ENCODE data around the gene NAA80. TPM values are rescaled to one million over a fixed set of nuclear protein-coding genes. Genes with fewer than 3 reads are reported as not detected.

Gene NAA80
- total and polyA plus RNA-seq, 9 donors, result 5.1 to 8.3 (median 6.1) TPM

DNA sequence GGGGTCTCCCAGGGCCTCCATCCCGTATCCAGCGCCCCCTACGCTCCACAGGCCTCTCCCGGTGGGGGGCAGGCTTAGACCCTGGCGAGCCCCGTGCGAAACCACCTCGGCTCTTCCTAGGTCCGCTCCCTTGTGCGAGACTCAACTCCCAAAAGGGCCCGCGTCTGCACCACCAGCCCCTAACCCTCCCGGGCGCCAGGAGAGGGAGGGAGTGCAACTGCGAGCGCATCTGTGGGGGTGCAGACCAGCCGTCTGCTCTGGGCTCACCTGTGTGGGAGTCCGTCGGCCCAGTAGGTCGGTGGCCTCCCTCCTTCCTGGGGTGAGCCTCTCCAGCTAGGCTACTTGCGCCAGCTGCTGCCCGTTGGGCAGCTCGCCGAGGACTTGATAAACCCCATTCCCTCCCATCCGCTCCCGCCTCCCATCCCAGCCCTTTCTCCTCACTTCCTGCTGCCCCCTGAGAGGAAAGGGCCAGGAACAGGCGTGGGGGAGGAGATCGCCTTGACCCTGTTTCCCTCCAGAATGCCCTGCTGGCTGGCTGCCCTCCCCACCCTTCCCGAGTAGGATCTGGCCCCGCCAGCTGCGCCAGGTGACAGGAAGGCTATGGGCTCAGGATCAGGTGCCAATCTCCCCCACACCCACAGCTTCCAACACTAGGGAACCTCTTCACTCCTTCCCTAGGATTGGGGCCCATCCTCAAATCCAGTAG lies 23.3 kb upstream of the NAA80 start, which contains the start of gene HYAL2:
Gene HYAL2 (minus strand): TSS at position 360 of the 706 bp plus-strand sequence. CDS start 2,256 bp downstream, outside the sequence.
- 29% methylated on average over 11 of the region's 31 CpGs for WGBS (ENCODE audit: insufficient coverage)
- Histone ChIP-seq H3K27me3 (ENCODE audit: control insufficient read depth, insufficient read depth, low read length) (no peaks in the 10 kb centered on the region), H3K4me3 (ENCODE audit: low read length) (peak within 1 kb of the TSS; percentile 74), H3K9me3 (replicated peaks; ENCODE audit: control insufficient read depth, low read depth, low read length) (no peaks in the 10 kb centered on the region), H3K27ac (ENCODE audit: low read length) (peak within 1 kb of the TSS; percentile 96), H3K4me1 (ENCODE audit: control insufficient read depth, insufficient read depth, low read length) (peaks cover 73% of the 10 kb centered on the region), H3K36me3 (ENCODE audit: control insufficient read depth, insufficient read depth, low read length) (peaks cover 40% of the 10 kb centered on the region)
- peak; percentile 51 for DNase-seq

DNA sequence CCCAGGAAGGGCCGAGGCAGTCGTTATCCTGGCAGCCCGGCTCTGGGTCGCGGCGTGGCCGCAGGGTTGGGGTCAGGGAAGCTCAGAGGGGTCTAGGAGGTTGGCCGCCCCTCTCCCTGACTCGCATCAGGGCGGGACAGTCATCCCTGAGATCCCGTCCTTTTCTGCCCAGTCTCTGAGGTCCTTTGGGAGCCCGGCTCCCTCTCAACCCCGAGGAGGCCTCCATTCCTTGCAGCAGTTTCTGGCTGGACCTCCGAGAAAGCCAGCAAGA lies 22.8 kb upstream of the NAA80 start:
- H3K36me3 ChIP-seq (ENCODE audit: control insufficient read depth, insufficient read depth, low read length), result peaks cover 44% of the 10 kb centered on the region
- DNase-seq, result no peak
- 1% methylated on average over 13 of the region's 14 CpGs for WGBS (ENCODE audit: insufficient coverage)
- no peaks in the 10 kb centered on the region for H3K27me3 ChIP-seq (ENCODE audit: control insufficient read depth, insufficient read depth, low read length)
- peak overlapping the region; percentile 74 for H3K4me3 ChIP-seq (ENCODE audit: low read length)
- peak overlapping the region; percentile 96 for H3K27ac ChIP-seq (ENCODE audit: low read length)
- H3K9me3 ChIP-seq (replicated peaks; ENCODE audit: control insufficient read depth, low read depth, low read length), result no peaks in the 10 kb centered on the region
- H3K4me1 ChIP-seq (ENCODE audit: control insufficient read depth, insufficient read depth, low read length), result peaks cover 73% of the 10 kb centered on the region

DNA sequence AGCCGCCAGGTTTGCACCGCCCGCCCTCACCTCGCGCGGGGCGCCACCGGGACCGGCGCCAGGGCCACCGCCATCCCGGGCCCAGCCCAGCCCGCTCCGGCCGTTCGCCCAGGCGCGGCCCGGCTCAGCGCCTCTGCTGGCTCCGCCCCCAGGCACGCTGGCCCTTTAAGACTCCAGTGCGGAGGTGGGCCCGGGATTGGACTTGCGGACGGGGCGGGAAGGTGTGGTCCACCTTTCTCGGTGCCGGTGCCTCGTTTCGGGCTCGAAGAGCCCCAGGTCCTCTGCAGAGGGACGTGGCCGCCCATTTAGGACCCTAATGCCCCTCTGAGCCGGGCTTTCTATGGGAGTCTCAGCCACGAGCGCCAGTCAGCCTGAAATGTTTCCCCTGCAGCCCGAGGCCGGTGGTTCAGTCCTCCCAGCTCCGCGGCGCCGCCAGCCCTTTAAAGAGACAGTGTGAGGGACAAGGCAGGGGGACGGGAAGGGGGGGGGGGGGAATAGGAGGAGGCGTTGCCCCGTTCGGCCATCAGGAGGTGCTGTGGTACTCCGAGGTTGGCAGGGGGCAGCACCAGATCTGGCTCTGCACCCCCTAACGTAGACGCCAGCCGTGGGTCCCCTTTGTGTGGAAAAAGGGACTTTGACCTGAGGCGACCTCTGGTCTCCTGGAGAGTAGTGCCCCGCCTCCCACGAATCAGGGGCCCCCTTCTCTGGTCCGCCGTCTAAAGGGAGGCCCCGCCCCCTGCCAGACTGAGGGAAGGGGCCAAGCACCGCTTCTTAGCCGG lies 22.3 kb upstream of the NAA80 start:
- under 1% methylated on average over 41 of the region's 59 CpGs for WGBS (ENCODE audit: insufficient coverage)
- H3K4me3 ChIP-seq (ENCODE audit: low read length), result peak overlapping the region; percentile 74
- H3K4me1 ChIP-seq (ENCODE audit: control insufficient read depth, insufficient read depth, low read length), result peaks cover 70% of the 10 kb centered on the region
- DNase-seq, result peak; percentile 96
- H3K27me3 ChIP-seq (ENCODE audit: control insufficient read depth, insufficient read depth, low read length), result no peaks in the 10 kb centered on the region
- no peaks in the 10 kb centered on the region for H3K9me3 ChIP-seq (replicated peaks; ENCODE audit: control insufficient read depth, low read depth, low read length)
- peak overlapping the region; percentile 96 for H3K27ac ChIP-seq (ENCODE audit: low read length)
- H3K36me3 ChIP-seq (ENCODE audit: control insufficient read depth, insufficient read depth, low read length), result peaks cover 50% of the 10 kb centered on the region

DNA sequence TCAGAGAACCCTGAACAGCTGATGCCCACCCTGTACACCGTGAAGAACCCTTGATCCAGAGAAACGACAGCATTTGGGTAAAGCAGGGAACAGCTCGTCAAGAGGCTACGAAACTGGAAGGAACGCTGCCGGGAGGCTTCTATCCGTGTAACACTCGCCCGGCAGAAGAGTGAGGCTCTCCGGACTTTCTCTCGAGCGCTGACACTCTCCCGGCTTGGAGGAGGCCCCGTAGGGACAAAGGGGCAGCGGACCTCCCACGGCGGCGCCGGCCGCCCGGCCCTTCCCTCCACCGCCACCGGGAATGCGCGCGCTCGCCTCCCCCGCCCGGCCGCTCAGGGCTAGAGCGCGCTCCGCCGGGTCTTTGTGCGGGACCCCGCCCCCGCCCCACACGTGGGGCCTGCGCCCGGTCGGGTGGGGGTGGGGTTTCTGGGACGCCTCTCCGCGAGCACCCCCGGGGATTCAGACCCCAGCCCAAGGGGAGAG lies 21.7 kb upstream of the NAA80 start:
- H3K27ac ChIP-seq (ENCODE audit: low read length), result peak overlapping the region; percentile 96
- no peaks in the 10 kb centered on the region for H3K9me3 ChIP-seq (replicated peaks; ENCODE audit: control insufficient read depth, low read depth, low read length)
- H3K4me1 ChIP-seq (ENCODE audit: control insufficient read depth, insufficient read depth, low read length), result peaks cover 70% of the 10 kb centered on the region
- H3K4me3 ChIP-seq (ENCODE audit: low read length), result peak overlapping the region; percentile 74
- WGBS (ENCODE audit: insufficient coverage), result 0% methylated on average over 23 of the region's 45 CpGs
- H3K36me3 ChIP-seq (ENCODE audit: control insufficient read depth, insufficient read depth, low read length), result peaks cover 51% of the 10 kb centered on the region
- no peaks in the 10 kb centered on the region for H3K27me3 ChIP-seq (ENCODE audit: control insufficient read depth, insufficient read depth, low read length)
- DNase-seq, result peak; percentile 92

DNA sequence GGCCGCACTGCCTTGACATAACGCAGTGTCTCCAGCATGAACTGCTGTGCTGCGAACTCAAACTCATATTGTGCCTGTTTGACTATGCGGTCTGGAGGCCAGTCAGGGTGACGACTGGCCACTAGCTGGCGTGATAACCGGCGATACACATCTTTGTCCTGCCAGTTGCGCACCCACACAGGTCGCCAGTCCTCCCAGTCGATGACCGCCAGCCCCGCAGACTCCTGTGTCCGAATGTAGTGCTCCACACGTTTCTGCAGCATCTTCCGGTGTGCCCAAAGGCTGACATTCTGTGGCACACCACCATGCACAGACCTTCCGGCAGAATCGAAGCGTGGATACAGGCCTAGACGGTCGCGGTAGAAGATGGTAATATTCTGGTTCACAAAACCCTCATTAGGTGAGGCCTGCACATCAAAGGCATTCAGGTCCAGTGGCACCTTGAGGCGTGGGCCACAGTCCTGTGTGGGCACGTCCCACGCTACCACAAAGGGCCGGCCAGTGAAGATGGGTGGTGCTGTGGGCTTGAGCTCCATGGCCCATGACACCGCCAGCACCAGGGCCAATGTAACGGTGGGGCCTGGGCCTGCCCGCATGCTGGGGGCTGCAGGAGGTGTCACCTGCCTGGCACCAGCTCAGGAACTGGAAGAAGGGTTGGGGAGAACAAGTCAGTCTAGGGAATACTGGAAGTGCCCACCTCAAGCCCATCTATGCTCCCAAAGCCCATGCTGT lies 20.9 kb upstream of the NAA80 start:
- Histone ChIP-seq H3K27ac (ENCODE audit: low read length) (peak overlapping the region; percentile 85), H3K4me1 (ENCODE audit: control insufficient read depth, insufficient read depth, low read length) (peaks cover 67% of the 10 kb centered on the region), H3K4me3 (ENCODE audit: low read length) (peak overlapping the region; percentile 74), H3K9me3 (replicated peaks; ENCODE audit: control insufficient read depth, low read depth, low read length) (no peaks in the 10 kb centered on the region), H3K36me3 (ENCODE audit: control insufficient read depth, insufficient read depth, low read length) (peaks cover 49% of the 10 kb centered on the region), H3K27me3 (ENCODE audit: control insufficient read depth, insufficient read depth, low read length) (no peaks in the 10 kb centered on the region)
- DNase-seq, result peak; percentile 10
- 76% methylated on average over 29 of the region's 29 CpGs for WGBS (ENCODE audit: insufficient coverage)

DNA sequence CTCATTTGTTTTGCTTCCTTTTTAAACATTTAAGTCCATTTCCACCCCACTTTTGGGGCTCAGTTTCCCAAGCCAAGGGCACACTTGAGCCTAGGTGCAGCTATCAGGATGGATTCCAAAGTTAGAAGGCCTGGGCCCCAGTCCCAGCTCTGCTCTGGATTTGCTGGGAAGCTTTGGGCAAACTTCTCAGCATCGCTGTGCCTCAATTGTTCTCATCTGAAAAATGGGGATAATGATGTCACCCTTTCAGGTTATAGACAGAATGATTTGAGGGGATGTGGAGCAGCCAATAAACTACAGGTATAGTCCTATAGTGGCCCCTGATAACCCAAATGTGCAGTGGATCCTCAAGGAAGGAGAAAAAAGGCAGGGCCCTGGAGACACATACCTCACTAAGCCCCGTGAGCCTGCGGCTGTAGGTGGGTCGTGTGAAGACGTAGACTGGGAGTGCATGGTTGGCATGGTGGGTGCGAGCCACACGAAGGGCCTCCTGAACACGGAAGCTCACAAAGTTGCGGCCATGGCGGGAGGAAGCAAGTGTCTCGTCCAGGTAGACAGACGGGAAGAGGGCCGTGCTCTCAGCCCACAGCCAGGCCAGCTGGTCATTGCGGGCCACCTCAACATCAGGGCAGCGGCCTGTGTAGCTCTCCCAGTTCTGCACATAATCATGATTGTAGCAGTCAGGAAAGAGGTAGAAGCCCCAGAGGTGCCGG lies 20.1 kb upstream of the NAA80 start:
- Histone ChIP-seq H3K4me1 (ENCODE audit: control insufficient read depth, insufficient read depth, low read length) (peaks cover 62% of the 10 kb centered on the region), H3K36me3 (ENCODE audit: control insufficient read depth, insufficient read depth, low read length) (peaks cover 51% of the 10 kb centered on the region), H3K4me3 (ENCODE audit: low read length) (peak overlapping the region; percentile 0), H3K27ac (ENCODE audit: low read length) (no peak overlapping the region), H3K9me3 (replicated peaks; ENCODE audit: control insufficient read depth, low read depth, low read length) (no peaks in the 10 kb centered on the region), H3K27me3 (ENCODE audit: control insufficient read depth, insufficient read depth, low read length) (no peaks in the 10 kb centered on the region)
- 91% methylated on average over 11 of the region's 16 CpGs for WGBS (ENCODE audit: insufficient coverage)
- peak; percentile 10 for DNase-seq

DNA sequence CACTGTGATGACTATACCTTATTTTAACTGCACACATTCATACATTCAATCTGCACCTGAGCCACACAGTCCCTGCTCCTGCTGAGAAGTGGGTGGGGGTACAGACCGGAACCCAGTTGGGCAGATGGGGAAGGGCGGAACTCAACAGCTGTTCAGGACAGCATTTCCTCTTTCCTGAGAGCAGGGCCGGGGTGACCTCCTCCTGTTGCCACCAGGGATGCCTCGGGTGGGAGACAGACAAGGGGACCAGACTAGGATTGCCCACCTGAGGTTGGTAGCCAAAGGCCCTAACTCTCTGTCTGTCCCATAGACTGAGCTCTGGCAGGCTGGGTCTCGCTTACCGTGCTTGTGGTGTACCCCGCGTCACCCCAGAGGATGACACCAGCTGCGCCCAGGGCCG lies 19.4 kb upstream of the NAA80 start:
- Histone ChIP-seq H3K4me1 (ENCODE audit: control insufficient read depth, insufficient read depth, low read length) (peaks cover 55% of the 10 kb centered on the region), H3K36me3 (ENCODE audit: control insufficient read depth, insufficient read depth, low read length) (peaks cover 52% of the 10 kb centered on the region), H3K9me3 (replicated peaks; ENCODE audit: control insufficient read depth, low read depth, low read length) (no peaks in the 10 kb centered on the region), H3K27ac (ENCODE audit: low read length) (no peak overlapping the region), H3K27me3 (ENCODE audit: control insufficient read depth, insufficient read depth, low read length) (no peaks in the 10 kb centered on the region), H3K4me3 (ENCODE audit: low read length) (no peak overlapping the region)
- 76% methylated on average over 10 of the region's 10 CpGs for WGBS (ENCODE audit: insufficient coverage)
- DNase-seq, result no peak

DNA sequence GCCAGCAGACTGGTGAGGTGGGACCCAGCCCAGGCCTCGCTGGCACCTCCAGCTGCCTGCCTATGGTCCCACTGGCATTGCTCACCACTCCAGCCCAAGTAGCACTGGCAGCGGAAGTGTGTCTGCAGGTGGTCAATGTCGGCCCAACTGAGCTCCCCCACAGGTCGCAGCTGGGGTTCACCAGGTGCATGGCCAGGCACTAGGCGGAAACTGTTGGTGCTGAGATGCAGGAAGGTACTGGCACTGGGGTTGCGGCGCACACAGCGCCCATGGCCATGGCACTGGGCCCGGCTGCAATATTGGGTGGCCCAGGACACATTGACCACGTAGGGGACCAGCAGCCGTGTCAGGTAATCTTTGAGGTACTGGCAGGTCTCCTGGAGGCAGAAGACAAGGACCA lies 19.0 kb upstream of the NAA80 start:
- H3K36me3 ChIP-seq (ENCODE audit: control insufficient read depth, insufficient read depth, low read length), result peaks cover 52% of the 10 kb centered on the region

DNA sequence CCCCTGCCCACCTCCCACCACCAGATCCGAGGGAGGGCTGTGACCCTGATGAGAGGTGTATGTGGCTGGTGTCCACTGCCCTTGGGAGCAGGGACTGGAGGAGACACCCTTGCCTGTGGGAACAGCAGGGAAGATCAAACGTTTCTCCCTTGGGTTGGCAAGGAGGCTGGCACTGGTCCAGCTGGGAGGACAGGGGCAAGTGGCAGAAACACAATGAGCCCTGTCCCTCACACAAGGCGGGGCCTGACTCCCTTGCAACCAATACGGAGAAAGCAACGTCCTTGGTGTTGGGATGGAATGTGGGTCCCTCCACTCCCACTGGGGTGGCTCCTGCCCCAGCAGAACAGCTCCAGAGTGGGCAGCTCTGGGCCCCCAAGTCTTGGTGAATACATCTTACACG lies 18.1 kb upstream of the NAA80 start:
- DNase-seq, result no peak
- Histone ChIP-seq H3K36me3 (ENCODE audit: control insufficient read depth, insufficient read depth, low read length) (peaks cover 52% of the 10 kb centered on the region), H3K4me1 (ENCODE audit: control insufficient read depth, insufficient read depth, low read length) (peaks cover 43% of the 10 kb centered on the region), H3K9me3 (replicated peaks; ENCODE audit: control insufficient read depth, low read depth, low read length) (no peaks in the 10 kb centered on the region), H3K27me3 (ENCODE audit: control insufficient read depth, insufficient read depth, low read length) (no peaks in the 10 kb centered on the region), H3K4me3 (ENCODE audit: low read length) (no peak overlapping the region), H3K27ac (ENCODE audit: low read length) (no peak overlapping the region)
- WGBS (ENCODE audit: insufficient coverage), result 53% methylated on average over 2 of the region's 6 CpGs

More for the DNA sequence above, 19.0 kb upstream of the NAA80 start:
- peaks cover 51% of the 10 kb centered on the region for H3K4me1 ChIP-seq (ENCODE audit: control insufficient read depth, insufficient read depth, low read length)
- WGBS (ENCODE audit: insufficient coverage), result 90% methylated on average over 9 of the region's 11 CpGs
- H3K27ac ChIP-seq (ENCODE audit: low read length), result no peak overlapping the region
- DNase-seq, result no peak
- no peaks in the 10 kb centered on the region for H3K27me3 ChIP-seq (ENCODE audit: control insufficient read depth, insufficient read depth, low read length)
- H3K4me3 ChIP-seq (ENCODE audit: low read length), result no peak overlapping the region
- no peaks in the 10 kb centered on the region for H3K9me3 ChIP-seq (replicated peaks; ENCODE audit: control insufficient read depth, low read depth, low read length)
